ENCODE data around the gene GREB1.

- TF ChIP-seq CTCF (IDR thresholded peaks at IDR 0.05) (no peak), POLR2A (IDR thresholded peaks at IDR 0.05) (no peak)
Measured at GRCh38 chr2:11512431-11512830, 21.4 kb upstream of the GREB1 start.
